Amniotic stem cell (primary cell): Measurements from ENCODE around the gene PMAIP1.

Source experiments
- DNase-seq: peaks from one replicate; lab custom pipeline; 2025; lab: John Stamatoyannopoulos, UW

Gene PMAIP1

DNA sequence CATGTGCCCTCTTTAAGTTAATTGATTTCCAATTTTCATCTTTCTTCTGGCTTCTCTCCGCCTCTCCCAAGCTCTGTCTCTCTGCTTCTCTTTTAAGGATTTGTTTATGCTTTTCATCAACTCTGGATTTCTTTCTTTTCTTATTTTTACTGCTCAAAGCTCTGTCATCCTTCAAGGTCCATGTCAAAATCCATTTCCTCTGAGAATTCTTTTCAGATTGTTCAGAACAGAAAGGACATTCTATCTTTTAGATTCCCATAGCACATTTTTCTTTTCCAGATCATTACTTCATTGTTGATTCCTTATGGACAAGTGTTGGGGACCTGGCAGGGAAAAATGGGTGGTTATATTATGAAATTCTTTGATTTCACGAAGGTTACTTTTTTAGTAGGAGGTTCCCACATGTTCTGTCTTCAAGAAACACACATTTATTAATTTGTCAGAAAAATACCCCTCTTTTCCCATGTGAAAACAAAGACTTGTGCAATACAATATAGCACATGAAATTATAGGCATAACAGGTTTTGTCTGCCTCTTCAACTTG, 12.3 kb downstream of the PMAIP1 start:
- no peak for DNase-seq

DNA sequence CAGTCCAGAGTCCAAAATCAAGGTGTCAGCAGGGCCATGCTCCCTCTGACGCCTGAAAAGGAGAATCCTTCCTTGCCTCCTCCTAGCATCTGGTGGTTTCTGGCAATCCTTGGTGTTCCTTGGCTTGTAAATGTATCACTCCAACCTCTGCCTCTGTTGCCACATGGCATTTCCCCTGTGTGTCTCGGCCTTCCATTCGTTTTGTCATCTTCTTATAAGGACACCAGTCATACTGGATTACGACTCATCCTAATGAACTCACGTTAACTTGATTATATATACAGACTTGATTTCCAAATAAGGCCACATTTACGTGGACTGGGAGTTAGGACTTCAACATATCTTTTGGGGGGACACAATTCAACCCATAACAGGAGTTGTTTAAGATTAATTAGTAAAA, 15.8 kb downstream of the PMAIP1 start:
- no peak for DNase-seq

DNA sequence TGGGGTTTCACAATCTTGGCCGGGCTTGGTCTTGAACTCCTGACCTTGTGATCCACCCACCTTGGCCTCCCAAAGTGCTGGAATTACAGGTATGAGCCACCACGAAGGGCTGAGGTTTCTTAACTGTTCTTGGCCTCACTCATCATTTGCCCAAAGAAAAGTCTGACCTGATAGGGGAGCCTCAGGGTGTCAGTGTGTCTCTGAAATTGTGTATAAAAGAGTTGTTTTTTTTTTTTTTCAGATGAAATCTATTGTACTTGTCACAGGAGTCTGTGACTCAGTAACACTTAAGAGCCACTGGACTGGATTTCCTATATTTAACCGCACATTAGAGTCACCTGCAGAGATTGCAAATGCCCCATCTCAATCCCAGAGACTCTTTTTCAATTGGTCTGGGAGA, 16.9 kb downstream of the PMAIP1 start:
- DNase-seq: no peak

DNA sequence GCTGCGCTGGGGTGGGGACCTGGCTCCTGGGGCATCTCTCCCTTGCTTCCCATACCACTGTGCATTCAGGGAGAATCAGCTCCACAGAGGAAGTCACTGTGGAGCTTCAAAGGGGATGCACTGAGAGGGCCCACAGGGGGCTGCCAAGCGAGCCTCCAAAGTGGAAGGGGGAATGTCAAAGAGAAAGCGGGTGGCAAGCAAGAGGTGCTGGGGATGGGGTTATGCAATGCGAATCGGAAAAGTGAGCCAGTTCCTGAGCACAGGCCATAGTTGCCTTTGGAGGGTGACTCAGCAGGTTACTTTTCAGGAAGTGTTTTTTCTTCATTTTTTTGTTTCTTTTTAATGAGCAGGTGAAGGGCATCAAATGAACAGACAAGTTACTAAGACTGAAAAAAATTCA, 17.6 kb downstream of the PMAIP1 start:
- DNase-seq: no peak

DNA sequence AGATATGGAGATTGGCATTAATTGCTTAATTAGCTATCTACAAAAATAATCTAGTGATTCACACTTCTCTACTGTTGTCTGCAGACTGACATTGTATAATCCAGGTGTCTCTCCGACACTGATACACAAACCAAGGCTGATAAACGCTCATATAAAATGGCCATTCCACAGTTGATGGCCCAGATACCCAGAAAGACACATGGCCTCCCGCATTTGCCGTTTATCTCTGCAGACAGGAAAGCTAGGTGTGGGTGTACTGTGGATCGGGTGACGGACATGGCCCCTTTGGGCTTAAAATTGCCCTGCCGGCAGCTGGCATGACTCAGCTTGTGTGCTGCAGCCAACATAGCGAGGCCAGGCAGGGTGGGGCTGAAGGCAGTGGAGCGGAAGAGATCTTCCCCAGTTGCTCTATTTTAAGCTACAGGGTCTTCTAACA, 18.5 kb downstream of the PMAIP1 start:
- DNase-seq: peak; percentile 44

DNA sequence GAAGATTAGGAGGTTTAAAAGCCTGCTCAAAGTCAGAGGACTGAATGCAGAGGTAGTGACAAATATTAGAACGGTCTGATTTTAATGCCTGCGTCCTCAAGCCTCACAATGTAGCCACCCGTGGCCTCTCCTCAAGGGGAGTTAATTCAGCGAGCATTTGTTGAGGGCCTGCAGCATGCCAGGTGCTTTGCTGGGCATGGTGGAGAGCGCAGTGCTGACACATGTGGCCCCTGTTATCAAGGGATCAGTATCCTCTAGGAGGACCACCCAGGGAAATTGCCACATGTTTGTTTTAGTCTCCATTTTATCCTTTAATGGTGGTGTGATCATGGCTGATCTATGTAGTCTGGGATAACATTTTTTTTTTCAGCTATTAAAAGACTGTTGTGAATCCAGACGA, 19.2 kb downstream of the PMAIP1 start:
- DNase-seq: no peak

DNA sequence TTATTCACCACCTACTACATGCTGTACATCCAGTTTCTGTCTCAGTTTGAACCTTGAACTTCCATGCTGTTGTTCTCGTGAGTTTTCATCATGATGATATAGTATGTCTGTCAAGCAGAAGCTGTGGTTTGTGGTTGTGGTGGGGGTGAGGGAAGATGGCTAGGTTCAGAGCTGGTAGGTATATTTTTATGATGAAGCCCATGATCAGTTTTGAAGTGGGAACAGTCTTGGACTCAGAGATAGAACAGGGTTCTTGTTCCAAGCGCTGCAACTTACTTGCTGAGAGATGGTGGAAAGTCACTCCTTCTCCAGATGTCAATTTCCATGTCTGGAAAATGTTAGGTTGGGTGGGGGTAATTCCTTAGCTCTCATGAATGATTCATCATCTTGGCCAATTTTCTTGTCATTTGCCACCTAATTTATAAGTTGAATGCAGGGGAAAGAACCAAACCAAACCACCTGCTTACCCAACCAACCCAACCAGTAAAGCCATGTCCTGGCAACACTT, 21.6 kb downstream of the PMAIP1 start:
- no peak for DNase-seq

DNA sequence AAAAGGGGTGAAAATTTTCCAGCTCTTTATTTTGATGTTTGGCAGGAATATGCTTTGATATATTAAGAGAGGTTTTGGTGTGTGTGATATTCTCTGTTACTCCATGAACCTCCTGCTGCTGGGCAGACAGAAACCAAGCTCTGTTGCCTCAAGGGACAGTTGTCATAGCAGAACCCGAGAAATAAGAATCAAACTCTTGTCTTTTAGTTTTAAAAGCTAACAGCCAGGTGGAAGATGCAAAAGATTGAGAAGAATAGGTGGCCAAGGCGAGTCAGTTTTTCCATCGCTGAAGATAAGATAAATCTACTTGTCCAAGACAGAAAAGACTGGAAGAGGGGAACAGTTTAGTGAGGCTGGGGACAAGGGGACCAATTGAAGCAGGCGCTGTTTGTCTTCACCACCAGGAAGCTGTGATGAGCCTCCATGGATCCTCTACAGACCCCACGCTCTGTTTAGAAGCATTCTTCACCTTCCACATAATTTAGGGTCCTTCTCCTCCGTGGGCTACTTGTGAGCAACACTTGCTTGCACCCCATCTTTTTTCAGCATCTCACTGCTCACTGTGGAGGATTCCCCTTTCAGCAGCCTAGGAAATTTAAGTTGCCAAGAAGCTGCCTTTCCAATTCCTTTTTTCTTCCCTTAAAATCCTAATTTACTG, 23.9 kb downstream of the PMAIP1 start:
- no peak for DNase-seq

DNA sequence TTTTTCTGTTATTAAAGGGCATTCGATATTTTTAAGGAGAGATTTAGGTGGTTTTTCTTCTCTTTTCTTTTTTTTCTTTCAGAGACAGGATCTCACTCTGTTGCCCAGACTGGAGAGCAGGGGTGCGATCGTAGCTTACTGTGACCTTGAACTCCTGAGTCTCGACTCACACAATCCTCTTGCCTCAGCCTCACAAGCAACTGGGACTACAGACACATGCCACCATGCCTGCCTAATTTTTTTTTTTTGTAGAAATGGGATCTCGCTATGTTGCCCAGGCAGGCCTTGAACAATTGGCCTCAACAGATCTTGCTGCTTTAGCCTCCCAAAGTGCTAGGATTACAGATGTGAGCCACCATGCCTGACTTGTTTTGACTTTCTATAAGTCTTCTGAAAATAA, 26.3 kb downstream of the PMAIP1 start:
- no peak for DNase-seq

DNA sequence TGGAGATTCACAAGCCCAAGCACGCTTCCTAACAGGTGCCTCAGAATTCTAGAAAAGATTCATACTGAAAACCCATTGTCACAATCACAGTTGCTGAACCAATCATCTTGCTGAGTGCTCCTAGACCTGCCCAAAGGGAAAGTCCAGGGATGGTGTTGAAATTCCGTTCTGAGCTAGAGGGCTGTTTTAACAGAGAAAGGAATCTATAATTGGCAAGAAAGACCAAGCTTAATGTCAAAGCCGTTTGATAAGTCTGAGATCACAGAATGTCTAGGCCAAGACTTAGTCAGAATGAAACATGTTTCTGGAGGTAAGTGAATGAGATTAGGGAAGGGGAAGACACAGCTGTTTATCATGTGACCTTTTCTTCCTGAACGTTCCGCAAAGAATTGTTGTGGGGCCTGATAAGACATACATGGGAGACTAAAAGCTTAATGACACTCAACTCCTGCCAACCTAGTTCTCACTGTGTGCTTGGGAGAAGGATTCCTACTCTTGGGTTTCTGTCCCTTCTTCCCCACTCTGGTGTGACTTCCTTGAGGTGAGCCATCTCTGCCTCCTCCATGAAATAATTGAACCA, 27.5 kb downstream of the PMAIP1 start:
- no peak for DNase-seq

DNA sequence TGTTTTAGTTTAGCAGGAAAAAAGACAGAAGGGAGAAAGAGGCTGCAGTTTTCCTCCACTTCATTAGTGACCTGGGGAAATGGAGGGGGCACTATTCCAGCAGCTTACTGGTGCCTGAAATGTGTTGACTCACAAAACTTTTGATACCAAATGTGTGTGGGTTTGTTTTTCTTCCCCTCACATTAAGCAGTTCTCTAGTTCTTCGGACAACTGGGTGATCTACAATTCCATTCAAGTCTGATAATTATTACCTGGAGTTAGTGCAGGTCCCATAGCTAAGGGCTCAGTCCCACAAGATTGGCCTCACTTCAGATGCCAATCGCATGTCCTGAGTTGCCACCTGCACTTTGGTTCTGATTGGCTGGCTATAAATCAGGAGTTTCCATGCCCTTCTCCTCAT, 28.4 kb downstream of the PMAIP1 start:
- no peak for DNase-seq

DNA sequence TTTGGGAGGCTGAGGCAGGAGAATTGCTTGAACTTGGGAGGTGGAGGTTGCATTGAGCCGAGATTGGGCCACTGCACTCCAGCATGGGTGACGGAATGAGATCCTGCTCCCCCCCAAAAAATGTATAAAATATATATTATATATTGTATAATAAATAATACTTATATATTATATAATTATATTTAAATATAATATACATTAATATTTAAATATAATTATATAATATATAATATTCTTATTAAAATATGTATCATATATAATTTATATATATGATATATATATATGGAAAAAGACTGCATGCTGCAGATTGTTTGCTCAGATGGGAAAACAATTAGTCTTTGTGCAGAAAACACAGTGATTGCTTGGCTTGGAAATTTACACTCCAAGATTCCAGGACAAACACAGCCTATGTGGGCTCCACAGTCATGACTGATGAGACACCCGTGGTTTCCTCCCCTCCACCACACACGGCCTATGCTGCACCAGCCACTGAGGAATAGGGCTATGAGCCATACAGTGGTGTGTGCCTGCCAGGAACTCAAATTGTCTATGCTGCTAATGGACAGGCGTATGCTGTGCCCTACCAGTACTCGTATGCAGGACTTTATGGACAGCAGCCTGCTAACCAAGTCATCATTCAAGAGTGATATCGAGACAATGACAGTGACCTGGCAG, 30.0 kb downstream of the PMAIP1 start:
- DNase-seq: no peak

DNA sequence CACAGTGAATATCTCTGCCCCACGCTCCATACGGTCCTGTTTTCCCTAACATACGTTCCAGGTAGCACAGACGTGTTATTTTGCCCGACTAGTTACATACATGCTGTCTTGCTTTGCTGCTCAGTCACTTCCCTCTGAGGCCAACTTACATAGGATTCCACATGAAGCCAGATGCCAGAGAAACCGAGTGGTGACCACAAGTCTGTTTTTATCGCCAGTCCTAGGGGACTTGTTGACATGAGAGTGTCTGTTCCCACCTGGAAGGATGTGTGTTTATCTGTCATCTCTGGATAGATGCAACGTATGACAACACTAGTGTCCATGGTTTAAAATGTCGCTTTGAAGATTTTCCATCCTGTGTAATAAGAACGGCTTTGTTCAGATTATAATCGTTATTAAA, 32.6 kb downstream of the PMAIP1 start:
- DNase-seq: no peak

DNA sequence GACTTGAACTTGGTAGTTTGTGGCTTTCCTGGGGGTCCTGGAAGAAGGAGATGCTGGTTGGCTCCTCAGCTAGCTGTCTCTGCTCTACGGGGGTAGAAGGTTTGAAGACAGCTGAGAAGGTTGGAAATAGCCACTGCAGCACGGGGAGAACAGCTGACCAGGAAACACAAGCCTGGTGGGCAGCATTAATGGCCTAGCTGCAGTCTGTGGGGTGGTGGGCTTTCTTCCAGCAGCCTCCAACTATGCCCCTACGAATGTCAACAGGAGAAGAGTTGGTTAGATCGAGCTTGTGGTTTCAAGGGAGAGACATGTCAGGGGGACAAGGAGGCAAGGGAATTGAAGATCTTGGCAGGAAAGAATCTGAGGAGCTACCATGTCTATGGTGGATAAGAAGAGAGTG, 38.9 kb downstream of the PMAIP1 start:
- DNase-seq: no peak

DNA sequence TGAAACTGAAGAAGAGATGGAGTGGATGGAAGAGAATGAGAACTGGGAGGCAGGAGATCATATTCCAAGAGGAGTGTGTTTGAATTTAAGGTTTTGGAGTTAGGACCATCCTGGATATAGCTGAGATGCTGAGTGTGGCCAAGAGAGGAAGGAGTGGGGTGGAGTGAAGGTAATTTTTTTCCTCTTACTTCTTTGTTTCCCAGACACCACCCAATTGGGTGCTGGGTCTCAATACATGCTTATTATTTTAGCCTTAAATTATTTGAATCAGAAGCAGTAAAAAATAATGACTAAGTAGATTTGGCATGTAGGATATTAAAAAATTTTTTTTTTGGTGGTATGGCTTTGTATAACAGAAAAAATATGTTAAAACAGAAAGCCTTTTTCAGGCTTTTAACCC, 39.3 kb downstream of the PMAIP1 start:
- no peak for DNase-seq

DNA sequence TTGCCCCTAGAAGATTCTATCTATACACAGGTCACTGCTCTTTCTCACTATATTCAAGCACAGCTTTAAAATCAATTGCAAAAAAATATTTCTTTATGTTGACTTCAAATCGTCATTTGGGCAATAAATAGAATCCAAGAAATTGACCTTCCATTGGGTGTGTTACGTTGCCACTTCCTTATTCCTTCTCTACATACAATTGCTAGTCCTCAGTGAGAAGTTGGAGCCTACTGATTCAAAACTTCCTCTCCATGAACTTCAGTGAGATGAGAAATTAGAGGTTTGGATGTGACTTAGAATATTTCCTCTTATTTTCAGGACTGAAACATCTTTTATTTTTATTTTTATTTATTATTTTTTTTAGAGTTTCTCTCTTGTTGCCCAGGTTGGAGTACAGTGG, 40.3 kb downstream of the PMAIP1 start:
- DNase-seq: no peak

DNA sequence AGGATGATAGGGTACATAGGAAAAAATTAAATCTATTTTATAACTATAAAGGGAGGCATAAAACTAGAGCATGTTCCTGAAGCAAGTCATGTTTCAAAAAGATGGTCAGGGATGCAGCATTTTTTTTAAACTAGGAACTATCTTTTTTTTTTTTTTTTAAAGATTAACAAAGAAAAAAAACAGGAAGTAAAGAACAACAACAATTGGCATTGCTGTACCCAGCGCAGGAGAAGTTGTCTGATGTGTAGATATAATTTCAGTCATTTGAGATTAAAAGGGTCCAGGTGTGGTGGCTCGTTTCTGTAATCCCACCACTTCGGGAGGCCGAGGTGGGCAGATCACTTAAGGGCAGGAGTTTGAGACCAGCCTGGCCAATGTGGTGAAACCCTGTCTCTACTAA, 41.5 kb downstream of the PMAIP1 start:
- DNase-seq: no peak

DNA sequence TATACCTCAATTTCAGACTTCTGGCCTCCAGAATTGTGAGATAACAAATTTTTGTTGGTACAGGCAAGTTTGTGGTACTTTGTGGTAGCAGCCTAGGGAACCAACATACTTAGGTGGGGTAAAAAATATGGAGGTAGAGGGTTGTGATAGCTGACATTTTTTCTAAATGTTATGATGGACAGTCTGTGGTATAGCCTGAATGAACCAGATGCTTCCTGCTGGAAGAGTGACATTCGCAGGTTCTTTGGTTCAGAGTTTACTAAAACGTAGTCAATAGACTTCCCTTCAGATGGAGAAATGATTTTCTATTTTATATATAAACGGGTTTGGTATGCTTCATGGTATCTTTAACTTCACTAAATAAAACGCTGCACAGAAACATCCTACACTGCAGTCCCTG, 42.8 kb downstream of the PMAIP1 start:
- no peak for DNase-seq

DNA sequence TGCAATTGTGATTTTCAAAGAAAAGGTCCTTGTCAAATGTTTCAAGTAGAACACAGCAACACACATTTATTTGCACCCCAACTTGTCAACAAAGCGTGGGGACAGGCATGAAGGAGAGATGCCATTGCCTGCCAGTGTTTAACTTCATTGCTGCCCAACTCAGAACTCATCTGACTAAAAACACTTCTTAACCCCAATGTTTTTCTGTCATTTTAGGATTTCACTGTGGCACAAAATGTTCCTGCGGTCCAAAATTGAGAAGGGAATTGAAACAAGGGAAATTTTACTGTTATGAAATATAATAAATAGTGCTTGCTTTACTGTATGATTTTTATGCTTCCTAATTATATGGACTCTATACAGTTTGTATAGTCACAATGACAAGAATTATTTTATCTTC, 45.7 kb downstream of the PMAIP1 start:
- DNase-seq: no peak

DNA sequence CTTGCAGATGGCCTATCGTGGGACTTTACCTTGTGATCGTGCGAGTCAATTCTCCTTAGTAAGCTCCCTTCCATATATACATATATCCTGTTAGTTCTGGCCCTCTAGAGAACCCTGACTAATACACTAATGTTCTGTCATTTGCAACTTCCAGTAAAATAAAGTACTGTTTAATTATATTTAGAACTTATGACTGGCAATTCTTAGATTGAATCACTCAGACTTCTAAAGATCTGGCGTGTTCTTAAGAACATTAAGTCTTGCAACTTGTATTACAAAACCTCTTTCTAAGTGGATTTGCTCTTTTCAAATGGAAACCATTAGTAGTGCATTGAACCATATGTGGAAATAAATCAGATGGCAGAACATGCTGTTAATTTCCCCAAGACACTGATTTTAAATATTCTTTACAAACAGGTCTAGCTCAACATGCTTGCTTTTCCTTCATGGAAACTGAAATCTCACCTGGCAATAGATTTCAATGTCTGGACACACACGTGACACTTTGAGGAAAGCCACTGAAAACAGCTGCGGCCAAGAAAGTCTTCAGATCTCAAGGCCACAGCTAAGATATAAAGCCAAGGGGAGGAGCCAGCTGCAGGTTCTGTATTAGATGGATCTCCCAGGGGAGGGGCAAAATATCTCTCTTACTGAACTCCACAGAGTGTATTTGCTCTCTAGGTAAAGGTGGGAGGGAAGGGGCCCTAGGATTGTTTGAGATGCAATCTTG, 50.6 kb downstream of the PMAIP1 start:
- no peak for DNase-seq

DNA sequence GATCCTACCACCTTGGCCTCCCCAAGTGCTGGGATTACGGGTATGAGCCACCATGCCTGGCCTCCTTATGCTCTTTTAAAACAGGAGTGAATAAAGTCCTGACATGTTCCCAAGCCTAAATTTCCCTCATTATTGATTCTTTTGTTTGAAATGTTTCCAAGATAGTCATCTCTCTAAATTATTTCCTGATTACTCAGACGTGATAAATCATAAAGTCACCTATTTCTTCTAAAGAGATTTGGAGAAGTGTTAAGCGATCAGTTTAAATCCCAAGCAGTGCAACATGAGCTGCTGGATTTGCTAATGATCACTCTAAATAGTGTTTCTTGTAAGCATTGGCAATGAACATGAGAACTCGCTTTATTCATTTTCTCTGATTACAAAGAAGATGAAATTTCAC, 51.8 kb downstream of the PMAIP1 start:
- no peak for DNase-seq

DNA sequence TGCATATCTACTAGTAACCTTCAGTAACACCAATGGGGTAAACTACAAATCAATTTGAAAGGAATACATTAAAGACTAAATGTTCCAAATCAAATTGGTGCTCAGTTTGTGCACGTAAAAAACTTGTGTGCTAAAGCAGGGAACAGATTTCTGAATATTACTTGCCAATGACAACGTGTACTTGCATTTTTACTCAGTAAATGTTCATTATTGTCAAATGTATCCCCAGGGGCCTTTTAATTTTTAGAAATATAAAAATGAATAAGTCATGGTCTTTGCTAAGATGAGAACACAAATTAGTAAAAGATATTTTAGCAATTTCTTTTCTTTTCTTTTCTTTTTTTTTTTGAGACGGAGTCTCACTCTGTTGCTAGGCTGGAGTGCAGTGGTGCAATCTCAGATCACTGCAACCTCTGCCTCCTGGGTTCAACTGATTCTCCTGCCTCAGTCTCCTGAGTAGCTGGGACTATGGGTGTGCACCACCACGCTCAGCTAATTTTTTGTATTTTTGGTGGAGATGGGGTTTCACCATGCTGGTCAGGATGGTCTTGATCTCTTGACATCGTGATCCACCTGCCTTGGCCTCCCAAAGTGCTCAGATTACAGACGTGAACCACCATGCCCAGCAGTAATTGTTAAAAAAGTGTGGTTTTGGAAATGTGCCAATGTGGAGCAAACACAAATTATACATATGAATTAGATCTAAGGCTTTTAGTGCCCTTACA, 52.6 kb downstream of the PMAIP1 start:
- DNase-seq: no peak
